H1 (cell line): ENCODE results near the gene ABI3. TPM values are rescaled to one million over a fixed set of nuclear protein-coding genes. Genes with fewer than 3 reads are reported as not detected.

Experiments used
- CHD7 ChIP-seq: fragments of 300-600 bp; sonication (generic); IDR thresholded peaks from 2 replicates; pipeline ENCODE4 v1.7.1; 2012; ENCODE audit warnings: low read length, moderate library complexity, mild to moderate bottlenecking, inconsistent platforms; ENCODE audit not compliant: insufficient replicate concordance
- polyA plus RNA-seq, 7 experiments: library from polyadenylated mRNA; depleted of rRNA in 3 of 7; stranded (reverse) in 5 of 7; unstranded in 2 of 7; fragments of >200 nt in 5 of 7; fragments of 200-250 nt in 2 of 7; gene quantifications; 1 replicate in 5 of 7; 2 replicates in 1 of 7; 4 replicates in 1 of 7; pipeline versions ENCODE4 v1.2.1 to v1.2.3, GENCODE V29; 2011 to 2013; ENCODE audit warnings: missing spikeins in 2 of 7, mixed read lengths in 2 of 7
- total RNA-seq: library from RNA; stranded (reverse); fragmentation: NEBNext Ultra II Directional; extraction: Animal tissue kit (Norgen Biotek cat#: 25700); gene quantifications from 2 replicates; pipeline ENCODE4 v1.2.1, GENCODE V29; 2021

The ABI3 gene
- total and polyA plus RNA-seq, 2 of the 8 experiments (the other 6 are each of a cell fraction or from before 2014, with no cell fraction given) = 1.3 to 2.5 TPM

- TF ChIP-seq CHD7 = no peak
Measured at GRCh38 chr17:49242813-49243212, 32.3 kb downstream of the ABI3 start (continued).
